ENCODE results near the gene XPNPEP1. TPM values are rescaled to one million over a fixed set of nuclear protein-coding genes. Genes with fewer than 3 reads are reported as not detected.

XPNPEP1 gene
- total and polyA plus RNA-seq, 2 of the 4 experiments (the other 2 are of a cell fraction): 164 to 311 TPM

DNA sequence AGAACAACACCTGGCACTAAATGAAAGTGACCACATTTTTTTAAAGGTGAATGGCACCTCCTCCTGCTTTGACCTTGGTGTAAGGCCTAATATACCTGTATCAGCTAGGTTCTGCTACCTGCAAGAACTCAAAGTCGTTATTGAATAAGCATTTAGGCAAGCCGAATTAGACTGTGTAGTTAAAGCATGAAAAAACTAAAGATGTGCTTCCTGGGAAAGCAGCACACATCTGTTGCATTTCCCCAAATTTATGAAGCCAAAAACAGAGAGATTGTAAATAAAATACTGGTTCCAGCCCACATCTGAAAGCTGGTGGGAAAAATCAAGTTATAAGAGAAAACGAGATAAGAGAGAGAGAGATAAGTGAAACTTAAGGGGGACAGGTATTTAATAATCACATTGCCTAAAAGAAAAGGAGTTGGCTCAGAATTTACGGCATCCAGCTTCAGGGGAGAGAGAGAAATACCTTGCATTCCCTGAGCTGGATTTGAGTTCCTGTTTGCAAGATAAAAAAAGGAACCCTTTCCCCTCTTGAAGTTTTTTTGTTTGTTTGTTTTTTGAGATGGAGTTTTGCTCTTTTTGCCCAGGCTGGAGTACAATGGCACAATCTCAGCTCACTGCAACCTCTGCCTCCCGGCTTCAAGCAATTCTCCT is 1.8 kb upstream of the XPNPEP1 start:
- POLR2A ChIA-PET (ENCODE audit: unreplicated experiment): interaction anchor here (0.6 kb wide), 1 partner anchor 90 kb away, joined by 3 read pairs; no protein-coding TSS in a partner anchor
- BruUV-seq (replicated peaks): no TSS peak

More for the DNA sequence above, 1.8 kb upstream of the XPNPEP1 start:
- H3K23ac ChIP-seq (ENCODE audit: low read depth, low read length): no peak overlapping the region
- H4K91ac ChIP-seq (ENCODE audit: insufficient read depth, low read depth, low read length): no peak overlapping the region
- TF ChIP-seq RAD21 (IDR thresholded peaks at IDR 0.05; ENCODE audit: low read length) (no peak), RFX5 (IDR thresholded peaks at IDR 0.05; ENCODE audit: low read depth, low read length) (no peak), CTCF (conservative IDR thresholded peaks at IDR 0.05; ENCODE audit: low read depth, low read length) (no peak), SMC3 (IDR thresholded peaks at IDR 0.05; ENCODE audit: low read depth, low read length) (no peak), MAZ (IDR thresholded peaks at IDR 0.05; ENCODE audit: borderline replicate concordance, low read depth, low read length) (no peak), MXI1 (IDR thresholded peaks at IDR 0.05; ENCODE audit: borderline replicate concordance, low read depth, low read length) (no peak), USF2 (IDR thresholded peaks at IDR 0.05; ENCODE audit: low read depth, low read length) (no peak), ELK1 (IDR thresholded peaks at IDR 0.05; ENCODE audit: borderline replicate concordance, low read depth, low read length) (no peak), POLR2A (IDR thresholded peaks at IDR 0.05; ENCODE audit: low read depth, low read length) (no peak), RCOR1 (IDR thresholded peaks at IDR 0.05; ENCODE audit: insufficient replicate concordance, low read length) (no peak), NFE2L2 (IDR thresholded peaks at IDR 0.05; ENCODE audit: low read depth, low read length) (no peak), BHLHE40 (IDR thresholded peaks at IDR 0.05; ENCODE audit: low read depth, low read length) (no peak), FOS (IDR thresholded peaks at IDR 0.05; ENCODE audit: low read depth, low read length) (no peak), MAFK (IDR thresholded peaks at IDR 0.05; ENCODE audit: low read depth, low read length) (no peak), CHD1 (IDR thresholded peaks at IDR 0.05; ENCODE audit: low read depth, low read length) (no peak)
- H4K20me1 ChIP-seq (ENCODE audit: insufficient read depth, low read length): 0 out of 2 replicates have a peak, but pooled peaks cover 3% of the 10 kb centered on the region
- no peaks in the 10 kb centered on the region for H3K27me3 ChIP-seq (ENCODE audit: control insufficient read depth, insufficient read depth, low read length)
- CTCF ChIA-PET: no interaction called here
- peaks cover 22 to 36% of the 10 kb centered on the region in 2 experiments for H3K79me1 ChIP-seq (ENCODE audit: low read depth in 1 of 2, low read length in 2 of 2)
- no peak overlapping the region for H2BK15ac ChIP-seq (ENCODE audit: low read depth, low read length)
- peaks cover 1% of the 10 kb centered on the region; the same call in 1 of the 2 replicates for H3K36me3 ChIP-seq (ENCODE audit: control insufficient read depth, insufficient read depth, low read length)
- peaks cover 10% of the 10 kb centered on the region for H3K9me1 ChIP-seq (ENCODE audit: insufficient read depth, low read length)
- H3K4me3 ChIP-seq (ENCODE audit: insufficient read depth, low read depth, low read length): no peak overlapping the region
- ATAC-seq (ENCODE audit: low read depth): no peak
- in situ Hi-C loops (cut with MboI; ENCODE audit: low sequenced_read_pairs): loop anchor here (25.0 kb wide), 1 partner anchor 637 kb away; the partner anchor contains the start of gene SMC3
- H3K14ac ChIP-seq (replicated peaks; ENCODE audit: low read depth, low read length): no peak overlapping the region
- H3K56ac ChIP-seq (ENCODE audit: extremely low read depth, insufficient read depth, low read length): no peak overlapping the region
- no peak overlapping the region for H2BK120ac ChIP-seq (ENCODE audit: low read depth, low read length)
- peaks cover 10% of the 10 kb centered on the region for H3K4me1 ChIP-seq (ENCODE audit: control insufficient read depth, insufficient read depth, low read length)
- no peak overlapping the region for H2AK9ac ChIP-seq (replicated peaks; ENCODE audit: low read depth, low read length, poor library complexity)
- no peak overlapping the region for H2AK5ac ChIP-seq (ENCODE audit: low read depth, low read length)
- no peak overlapping the region for H3K18ac ChIP-seq (ENCODE audit: low read depth, low read length)
- H3K9ac ChIP-seq (ENCODE audit: low read depth, low read length): no peak overlapping the region
- H2BK20ac ChIP-seq (ENCODE audit: low read depth, low read length): no peak overlapping the region
- intact Hi-C loops (cut with micrococcal nuclease): no loop called here
- H3K27ac ChIP-seq (ENCODE audit: insufficient read depth, low read length): no peak overlapping the region
- no peak overlapping the region for H2AFZ ChIP-seq (replicated peaks; ENCODE audit: low read length, poor library complexity)
- no peak overlapping the region for H4K5ac ChIP-seq (ENCODE audit: low read depth, low read length)
- H3K4me2 ChIP-seq (ENCODE audit: low read depth, low read length): no peak overlapping the region
- H3K9me3 ChIP-seq (ENCODE audit: control insufficient read depth, insufficient read depth, low read length): no peaks in the 10 kb centered on the region
- no peak overlapping the region for H4K8ac ChIP-seq (ENCODE audit: low read depth in 2 of 2, low read length in 2 of 2)
- dilution Hi-C loops (cut with HindIII; ENCODE audit: low sequenced_read_pairs, unreplicated experiment): no loop called here
- DNase-seq: no peak
- H3K4ac ChIP-seq (ENCODE audit: low read depth, low read length): no peak overlapping the region
- 40% methylated on average over 1 of the region's 5 CpGs; no CpG with 5 or more reads in 1 of the 2 experiments for WGBS, 2 experiments (ENCODE audit: extremely low coverage in 2 of 2, insufficient read length in 1 of 2)
- no peak overlapping the region for H2BK5ac ChIP-seq (ENCODE audit: low read depth, low read length, poor library complexity, severe bottlenecking)

All from IMR-90 (cell line).